Measurements from ENCODE around the gene ZNF74. TPM values are rescaled to one million over a fixed set of nuclear protein-coding genes. Genes with fewer than 3 reads are reported as not detected.

The ZNF74 gene
- total RNA-seq, 1 donor from 2014 or later, result 19.4 TPM

DNA sequence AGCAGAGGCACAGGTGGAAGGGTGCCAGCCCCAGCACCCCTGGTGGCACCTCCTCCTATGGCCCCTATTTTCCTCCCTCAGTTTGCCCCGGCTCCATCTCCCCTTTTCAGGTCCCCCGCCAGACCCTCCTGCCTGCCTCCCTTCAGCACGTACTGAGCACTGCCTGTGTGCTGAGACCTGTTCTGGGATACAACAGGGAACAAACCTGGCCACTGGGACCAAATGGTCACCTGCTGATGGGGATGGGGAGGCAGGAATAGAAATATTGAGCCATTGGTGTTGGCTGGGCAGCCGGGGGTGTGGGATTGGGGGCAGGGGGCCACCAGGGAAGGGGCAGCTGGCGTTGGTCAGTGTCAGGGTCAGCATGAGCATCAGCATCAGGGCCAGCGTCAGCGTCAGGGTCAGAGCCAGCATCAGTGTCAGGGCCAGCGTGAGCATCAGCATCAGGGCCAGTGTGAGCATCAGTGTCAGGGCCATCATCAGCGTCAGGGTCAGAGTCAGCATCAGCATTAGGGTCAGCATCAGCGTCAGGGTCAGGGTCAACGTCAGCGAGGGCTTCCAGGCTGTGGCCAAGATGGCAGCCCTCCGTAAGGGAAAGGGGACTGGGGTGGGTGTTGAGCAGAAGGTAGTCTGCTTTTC is 7.5 kb downstream of the ZNF74 start:
- peaks cover 6% of the 10 kb centered on the region for H3K4me1 Mint-ChIP-seq
- Histone ChIP-seq H3K27ac (no peak overlapping the region), H3K4me2 (no peak overlapping the region), H3K79me2 (ENCODE audit: low read depth) (peaks cover 42% of the 10 kb centered on the region), H4K20me1 (ENCODE audit: low read depth) (peaks cover 45% of the 10 kb centered on the region), H3K4me3 (no peak overlapping the region), H3K4me1 (no peaks in the 10 kb centered on the region), H2AFZ (replicated peaks) (no peak overlapping the region), H3F3A (ENCODE audit: low read depth) (no peaks in the 10 kb centered on the region), H3K9ac (no peak overlapping the region), H3K9me3 (ENCODE audit: low read depth) (no peaks in the 10 kb centered on the region), H3K36me3 (no peaks in the 10 kb centered on the region), H3K27me3 (no peaks in the 10 kb centered on the region)
- H3K27me3 Mint-ChIP-seq (ENCODE audit: insufficient read depth, low read depth), result peaks cover 2% of the 10 kb centered on the region
- H3K9me3 Mint-ChIP-seq, result no peaks in the 10 kb centered on the region
- no peak overlapping the region for H3K27ac Mint-ChIP-seq
- no peak for TF ChIP-seq CTCF (IDR thresholded peaks at IDR 0.05)
- no peak overlapping the region for H3K4me3 Mint-ChIP-seq
- peaks cover 21% of the 10 kb centered on the region for H3K36me3 Mint-ChIP-seq
- DNase-seq (ENCODE audit: low spot score), result no peak

- H3K9me3 Mint-ChIP-seq, result no peaks in the 10 kb centered on the region
- Histone ChIP-seq H4K20me1 (ENCODE audit: low read depth) (peaks cover 40% of the 10 kb centered on the region), H3K79me2 (ENCODE audit: low read depth) (peaks cover 26% of the 10 kb centered on the region), H3K4me1 (no peaks in the 10 kb centered on the region), H3K9ac (no peak overlapping the region), H3K27ac (no peak overlapping the region), H3K27me3 (no peaks in the 10 kb centered on the region), H3F3A (ENCODE audit: low read depth) (no peaks in the 10 kb centered on the region), H3K9me3 (ENCODE audit: low read depth) (no peaks in the 10 kb centered on the region), H3K4me2 (no peak overlapping the region), H3K4me3 (no peak overlapping the region), H3K36me3 (peaks cover under 1% of the 10 kb centered on the region), H2AFZ (replicated peaks) (no peak overlapping the region)
- TF ChIP-seq EZH2phosphoT487 (IDR thresholded peaks at IDR 0.05) (no peak), CTCF (IDR thresholded peaks at IDR 0.05) (no peak), EZH2 (IDR thresholded peaks at IDR 0.05) (no peak)
- no peak for DNase-seq (ENCODE audit: low spot score)
- H3K36me3 Mint-ChIP-seq, result peaks cover 23% of the 10 kb centered on the region
- H3K4me3 Mint-ChIP-seq, result no peak overlapping the region
- H3K27ac Mint-ChIP-seq, result no peak overlapping the region
- H3K27me3 Mint-ChIP-seq (ENCODE audit: insufficient read depth, low read depth), result peaks cover 2% of the 10 kb centered on the region
- H3K4me1 Mint-ChIP-seq, result peaks cover 3% of the 10 kb centered on the region
Measured at GRCh38 chr22:20402960-20403778, 9.2 kb downstream of the ZNF74 start.

DNA sequence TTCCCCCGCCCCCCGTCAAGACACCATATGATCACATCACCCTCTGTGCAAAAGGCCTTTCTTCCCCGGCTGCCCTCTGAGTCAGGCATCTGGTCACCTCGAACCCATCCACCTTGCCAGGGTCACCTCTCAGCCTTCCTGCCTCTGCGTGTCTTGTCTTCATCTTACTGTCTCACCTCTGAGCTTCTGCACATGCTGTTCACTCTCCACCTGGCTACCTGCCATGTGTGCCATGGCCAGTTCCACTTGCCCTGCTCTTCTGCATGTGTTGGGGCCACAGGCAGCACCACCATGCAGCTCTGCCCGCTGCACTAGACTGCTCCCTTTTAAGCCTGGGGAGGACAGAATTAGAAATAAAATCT is 9.8 kb downstream of the ZNF74 start:
- H3K36me3 Mint-ChIP-seq, result peaks cover 29% of the 10 kb centered on the region
- peaks cover 20% of the 10 kb centered on the region for H3K79me2 ChIP-seq (ENCODE audit: low read depth)
- H3K9me3 ChIP-seq (ENCODE audit: low read depth), result no peaks in the 10 kb centered on the region
- TF ChIP-seq EZH2 (IDR thresholded peaks at IDR 0.05) (no peak), EZH2phosphoT487 (IDR thresholded peaks at IDR 0.05) (no peak), CTCF (IDR thresholded peaks at IDR 0.05) (no peak)
- H3K27ac ChIP-seq, result no peak overlapping the region
- H3K4me3 ChIP-seq, result no peak overlapping the region
- H3K4me1 ChIP-seq, result no peaks in the 10 kb centered on the region
- no peaks in the 10 kb centered on the region for H3K27me3 ChIP-seq
- peaks cover 35% of the 10 kb centered on the region for H4K20me1 ChIP-seq (ENCODE audit: low read depth)
- no peaks in the 10 kb centered on the region for H3K9me3 Mint-ChIP-seq
- no peak overlapping the region for H3K4me2 ChIP-seq
- H3K27me3 Mint-ChIP-seq (ENCODE audit: insufficient read depth, low read depth), result peaks cover 2% of the 10 kb centered on the region
- no peak overlapping the region for H3K9ac ChIP-seq
- no peak overlapping the region for H3K4me3 Mint-ChIP-seq
- H2AFZ ChIP-seq (replicated peaks), result no peak overlapping the region
- peaks cover 3% of the 10 kb centered on the region for H3K36me3 ChIP-seq
- H3K27ac Mint-ChIP-seq, result no peak overlapping the region
- DNase-seq (ENCODE audit: low spot score), result no peak
- H3F3A ChIP-seq (ENCODE audit: low read depth), result no peaks in the 10 kb centered on the region
- peaks cover 3% of the 10 kb centered on the region for H3K4me1 Mint-ChIP-seq

All from neural progenitor cell (in vitro differentiated cells).